Aorta (tissue), 5 donors: ENCODE results near the gene ITM2B. TPM values are rescaled to one million over a fixed set of nuclear protein-coding genes. Genes with fewer than 3 reads are reported as not detected.

Experiments used
- ATAC-seq: fragments of 200-7000 bp; cut with Tn5 transposase; one replicate; pipeline ENCODE4 v1.9.1; 2022; ENCODE audit warnings: moderate library complexity; ENCODE audit not compliant: low FRiP score
- DNase-seq, 2 donors: peaks; one replicate each; pipeline ENCODE4 v3.0.0-alpha.2; 2020
- H3K27ac ChIP-seq, 2 donors: one replicate each; pipeline ENCODE4 v1.5.1; 2013; ENCODE audit warnings: low read length in 2 of 2, mild to moderate bottlenecking in 2 of 2, moderate library complexity in 2 of 2, control low read depth in 1 of 2, inconsistent platforms in 1 of 2, low read depth in 1 of 2
- H3K27me3 ChIP-seq, 2 donors: one replicate each; pipeline ENCODE4 v1.6.1; 2013; ENCODE audit warnings: control low read depth in 1 of 2, low read length in 1 of 2, mild to moderate bottlenecking in 1 of 2, moderate library complexity in 1 of 2; ENCODE audit not compliant: insufficient read depth in 2 of 2, control insufficient read depth in 1 of 2
- H3K36me3 ChIP-seq, 2 donors: one replicate each; pipeline ENCODE4 v1.6.1; 2013; ENCODE audit warnings: control low read depth in 1 of 2, low read length in 1 of 2, mild to moderate bottlenecking in 1 of 2; ENCODE audit not compliant: insufficient read depth in 2 of 2, control insufficient read depth in 1 of 2
- H3K4me1 ChIP-seq, 2 donors: one replicate each; pipeline ENCODE4 v1.6.1; 2013; ENCODE audit warnings: low read length in 2 of 2, control low read depth in 1 of 2, mild to moderate bottlenecking in 1 of 2, moderate library complexity in 1 of 2; ENCODE audit not compliant: insufficient read depth in 2 of 2, control insufficient read depth in 1 of 2
- H3K4me3 ChIP-seq, 2 donors: one replicate each; pipeline ENCODE4 v1.5.1; 2013; ENCODE audit warnings: low read length in 2 of 2, control low read depth in 1 of 2, mild to moderate bottlenecking in 1 of 2
- H3K9me3 ChIP-seq: one replicate; pipeline ENCODE4 v1.6.1; 2013; ENCODE audit warnings: mild to moderate bottlenecking, low read length; ENCODE audit not compliant: control insufficient read depth
- WGBS, 2 donors: extraction: QIAGEN DNeasy Blood & Tissue Kit; methylation state at CpG; one replicate each; pipeline ENCODE4 v1.1.7; 2013; 5-methylcytosine and 5-hydroxymethylcytosine counted together
- intact Hi-C, 2 donors: fragments of 100-400 bp; cut with DNase I; formaldehyde crosslinking; loops; one replicate each; pipeline versions ENCODE4 v1.14.2 to v1.15.0; 2022
- polyA plus RNA-seq, 2 donors: library from polyadenylated mRNA; stranded (reverse); fragments of 200-250 nt; gene quantifications; one replicate each; pipeline ENCODE4 v1.2.3, GENCODE V29; 2013
- total RNA-seq, 2 donors: library from RNA; stranded (reverse); fragmentation: NEBNext Ultra II Directional; extraction: Animal tissue kit (Norgen Biotek cat#: 25700); gene quantifications; one replicate each; pipeline ENCODE4 v1.2.1, GENCODE V29; 2021
- donor health status: healthy with polysubstance abuse.
- donor health status: Bipolar disorder and iron deficiency.
- donor health status: DM: no; HTN: no; CAD: no.
- donor health status: DM: no; HTN: no; CAD: no.
- donor health status: DM: yes; HTN: yes; CAD: no.

ITM2B gene
- total and polyA plus RNA-seq, 4 donors: 371 to 929 (median 660) TPM

- no peaks in the 10 kb centered on the region for H3K4me1 ChIP-seq
- H3K4me3 ChIP-seq: no peak overlapping the region
- intact Hi-C loops: no loop called here
- H3K27ac ChIP-seq: no peak overlapping the region
- no peaks in the 10 kb centered on the region for H3K9me3 ChIP-seq
- peak; percentile 76 for ATAC-seq
- H3K27me3 ChIP-seq: no peaks in the 10 kb centered on the region
- no peaks in the 10 kb centered on the region for H3K36me3 ChIP-seq
- no peak for DNase-seq
- 50 to 54% methylated on average over 8 of the region's 8 CpGs for WGBS, 2 donors
These were observed 11.9 kb upstream of the ITM2B start for GRCh38 chr13:48220981-48221685.

GRCh38 chr13:48221686-48222187, 11.3 kb upstream of the ITM2B start:
- ATAC-seq (peak; percentile 36), DNase-seq (no peak)
- Histone ChIP-seq H3K36me3 (no peaks in the 10 kb centered on the region), H3K27me3 (no peaks in the 10 kb centered on the region), H3K27ac (no peak overlapping the region), H3K4me3 (no peak overlapping the region), H3K9me3 (no peaks in the 10 kb centered on the region), H3K4me1 (no peaks in the 10 kb centered on the region)
- intact Hi-C loops: no loop called here
- 67 to 71% methylated on average over 4 of the region's 4 CpGs for WGBS, 2 donors

GRCh38 chr13:48222358-48223301, 10.4 kb upstream of the ITM2B start:
- Histone ChIP-seq H3K27me3 (no peaks in the 10 kb centered on the region), H3K4me3 (peak overlapping the region; percentile 26 to 48), H3K36me3 (no peaks in the 10 kb centered on the region), H3K27ac (no peak overlapping the region), H3K9me3 (no peaks in the 10 kb centered on the region), H3K4me1 (no peaks in the 10 kb centered on the region)
- WGBS, 2 donors: 61 to 63% methylated on average over 12 of the region's 12 CpGs
- ATAC-seq (peak; percentile 86), DNase-seq (peak in 1 of 2 donors; percentile 71)
- intact Hi-C loops: no loop called here

- H3K27me3 ChIP-seq: no peaks in the 10 kb centered on the region
- H3K4me1 ChIP-seq: no peaks in the 10 kb centered on the region
- 86 to 96% methylated on average over 3 of the region's 3 CpGs for WGBS, 2 donors
- no peak overlapping the region for H3K4me3 ChIP-seq
- DNase-seq (no peak), ATAC-seq (no peak)
- H3K27ac ChIP-seq: no peak overlapping the region
- intact Hi-C loops: no loop called here
- H3K9me3 ChIP-seq: no peaks in the 10 kb centered on the region
- no peaks in the 10 kb centered on the region for H3K36me3 ChIP-seq
These were observed 8.3 kb upstream of the ITM2B start for GRCh38 chr13:48224701-48225100.

- WGBS, 2 donors: 75 to 78% methylated on average over 2 of the region's 2 CpGs
- Histone ChIP-seq H3K4me1 (peaks cover 0 to 3% of the 10 kb centered on the region in 2 donors), H3K27me3 (no peaks in the 10 kb centered on the region), H3K27ac (no peak overlapping the region), H3K9me3 (no peaks in the 10 kb centered on the region), H3K36me3 (no peaks in the 10 kb centered on the region), H3K4me3 (no peak overlapping the region)
- no peak for ATAC-seq
- intact Hi-C loops: loop anchor here in 1 of 2 donors (10.0 kb wide), 1 partner anchor 74 kb away; the partner anchor contains the start of gene RB1
- no peak for DNase-seq
These were observed 2.5 kb upstream of the ITM2B start for GRCh38 chr13:48230541-48230940.

GRCh38 chr13:48231080-48231479, 1.9 kb upstream of the ITM2B start:
- no peaks in the 10 kb centered on the region for H3K9me3 ChIP-seq
- intact Hi-C loops: loop anchor here in 1 of 2 donors (10.0 kb wide), 1 partner anchor 74 kb away; the partner anchor contains the start of gene RB1
- no peak overlapping the region for H3K27ac ChIP-seq
- H3K27me3 ChIP-seq: no peaks in the 10 kb centered on the region
- H3K36me3 ChIP-seq: no peaks in the 10 kb centered on the region
- DNase-seq (no peak), ATAC-seq (peak; percentile 12)
- H3K4me3 ChIP-seq: no peak overlapping the region
- peaks cover 0 to 6% of the 10 kb centered on the region in 2 donors for H3K4me1 ChIP-seq
- WGBS, 2 donors: 25 to 28% methylated on average over 4 of the region's 4 CpGs

GRCh38 chr13:48231933-48232332, 1.1 kb upstream of the ITM2B start:
- no peak for ATAC-seq
- Histone ChIP-seq H3K27me3 (no peaks in the 10 kb centered on the region), H3K4me3 (no peak overlapping the region), H3K27ac (no peak overlapping the region), H3K36me3 (no peaks in the 10 kb centered on the region), H3K9me3 (no peaks in the 10 kb centered on the region), H3K4me1 (peaks cover 0 to 12% of the 10 kb centered on the region in 2 donors)
- intact Hi-C loops: loop anchor here in 1 of 2 donors (2.0 to 10.0 kb wide), 3 partner anchors 73 to 137 kb away; partner anchors contain the start of genes MED4 and RB1
- no peak for DNase-seq

- intact Hi-C loops: loop anchor here in 1 of 2 donors (2.0 to 10.0 kb wide), 3 partner anchors 72 to 138 kb away; partner anchors contain the start of genes MED4 and RB1
- H3K27ac ChIP-seq: peak overlapping the region in 1 of 2 donors; percentile 79
- WGBS, 2 donors: 23 to 25% methylated on average over 23 of the region's 23 CpGs
- no peak for DNase-seq
- no peaks in the 10 kb centered on the region for H3K36me3 ChIP-seq
- ATAC-seq: peak; percentile 14
- no peaks in the 10 kb centered on the region for H3K9me3 ChIP-seq
- peaks cover 0 to 12% of the 10 kb centered on the region in 2 donors for H3K4me1 ChIP-seq
- peak overlapping the region; percentile 65 to 89 for H3K4me3 ChIP-seq
- no peaks in the 10 kb centered on the region for H3K27me3 ChIP-seq
These were observed 473 bp upstream of the ITM2B start for GRCh38 chr13:48232420-48233045.
